Measurements from ENCODE around the gene CPNE5. TPM values are rescaled to one million over a fixed set of nuclear protein-coding genes. Genes with fewer than 3 reads are reported as not detected.

Gene CPNE5
- polyA plus RNA-seq, 1 of the 3 experiments (the other 2 are of a cell fraction), result 0.30 TPM

- H3K4me2 ChIP-seq, result no peak overlapping the region
- no peak for DNase-seq
These were observed 50.5 kb downstream of the CPNE5 start for GRCh38 chr6:36788768-36789167.

More at GRCh38 chr6:36788768-36789167, 50.5 kb downstream of the CPNE5 start:
- Histone ChIP-seq H2AFZ (ENCODE audit: low read depth) (no peak overlapping the region), H3K9me3 (no peaks in the 10 kb centered on the region), H3K36me3 (replicated peaks in 1 of 2; ENCODE audit: control insufficient read depth in 1 of 2, insufficient read depth in 2 of 2, low read length in 1 of 2) (no peaks in the 10 kb centered on the region), H4K20me1 (ENCODE audit: insufficient read depth) (no peaks in the 10 kb centered on the region), H3K9ac (no peak overlapping the region), H3K9me2 (no peaks in the 10 kb centered on the region), H3K4me1 (ENCODE audit: control insufficient read depth in 1 of 2, insufficient read depth in 2 of 2, low read depth in 1 of 2, low read length in 1 of 2) (peaks cover 0 to 14% of the 10 kb centered on the region in 2 experiments; a peak in 2 of 4 replicates), H3F3A (replicated peaks; ENCODE audit: insufficient read depth) (no peaks in the 10 kb centered on the region), H3K4me3 (ENCODE audit: low read depth in 2 of 2, low read length in 1 of 2) (no peak overlapping the region), H3K27me3 (ENCODE audit: insufficient read depth) (no peaks in the 10 kb centered on the region), H3K79me2 (ENCODE audit: insufficient read depth) (no peaks in the 10 kb centered on the region), H3K27ac (ENCODE audit: low read depth in 2 of 2, low read length in 1 of 2) (no peak overlapping the region)
- no peak for TF ChIP-seq GABPA (IDR thresholded peaks at IDR 0.05; ENCODE audit: low read depth)
- no peak for TF ChIP-seq GATA2 (CRISPR knock-in tag; IDR thresholded peaks at IDR 0.05)
- TF ChIP-seq TCF12 (IDR thresholded peaks at IDR 0.05), result no peak
- no peak for TF ChIP-seq FOSL2 (IDR thresholded peaks at IDR 0.05; ENCODE audit: borderline replicate concordance, low read depth)
- TF ChIP-seq REST (IDR thresholded peaks at IDR 0.05; ENCODE audit: low read depth, low read length), result no peak
- no peak for TF ChIP-seq CTCF (IDR thresholded peaks at IDR 0.05)
- no peak for TF ChIP-seq USF1 (IDR thresholded peaks at IDR 0.05; ENCODE audit: borderline replicate concordance, low read depth)
- TF ChIP-seq MAX (IDR thresholded peaks at IDR 0.05; ENCODE audit: low read depth), result no peak
- no peak for TF ChIP-seq RAD21 (IDR thresholded peaks at IDR 0.05; ENCODE audit: low read length)
- 75% methylated on average over 4 of the region's 4 CpGs for WGBS (ENCODE audit: low lambda C conversion rate)
- CTCF ChIA-PET, result interaction anchor here (1.2 to 5.3 kb wide), 4 partner anchors 18 to 30 kb away, joined by 3 to 28 read pairs (median 8); no protein-coding TSS in a partner anchor
- POLR2A ChIA-PET, result no interaction called here
